ENCODE data around the gene JAZF1.

The JAZF1 gene

GRCh38 chr7:28180031-28180363, 598 bp downstream of the JAZF1 start (continued):
- TF ChIP-seq ZNF8 (CRISPR knock-in tag; IDR thresholded peaks at IDR 0.05) = no peak

DNA sequence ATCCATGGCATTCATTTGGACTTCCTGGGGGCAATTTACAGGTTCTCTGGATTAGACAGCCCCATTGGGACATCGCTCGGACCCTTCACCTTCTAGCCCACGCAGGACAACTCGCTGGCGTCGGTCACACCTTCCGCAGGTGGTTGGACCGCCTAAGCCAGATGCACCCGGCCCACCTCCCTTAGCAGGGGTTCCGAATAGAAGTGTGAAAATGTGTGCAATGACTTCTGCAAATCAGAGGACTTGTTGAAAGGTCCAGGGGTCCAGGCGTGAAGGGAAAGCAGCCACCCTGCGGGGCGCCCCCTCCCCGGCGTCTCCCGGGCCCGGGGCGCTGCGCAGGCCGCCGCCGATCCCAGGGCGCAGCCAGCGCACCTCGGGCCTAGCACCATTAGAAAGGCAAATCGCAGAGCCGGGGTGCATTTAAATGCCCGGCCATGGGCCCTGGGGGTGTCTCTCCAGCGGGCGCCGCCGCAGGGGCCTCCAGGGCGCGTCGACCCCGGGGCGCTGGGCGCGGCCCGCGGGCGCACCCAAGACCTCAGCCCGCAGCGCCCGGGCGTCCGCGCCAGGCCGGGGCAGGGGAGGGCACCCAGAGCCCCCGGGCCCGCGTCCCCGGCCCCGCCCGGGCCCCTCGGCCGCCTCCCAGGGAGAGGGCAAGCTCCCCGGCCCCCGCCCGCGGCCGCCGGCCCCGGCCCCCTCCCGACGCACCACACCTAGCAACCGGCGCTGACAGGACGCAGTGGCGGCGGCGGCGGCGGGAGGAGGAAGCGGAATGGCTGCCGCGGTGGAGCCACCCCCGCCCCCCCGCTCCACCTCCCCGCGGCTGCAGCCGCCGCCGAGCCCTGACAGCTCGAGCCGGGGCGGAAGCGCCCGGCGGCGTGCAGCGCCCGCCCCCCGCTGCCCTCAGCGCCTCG, 1.2 kb downstream of the JAZF1 start:
- TF ChIP-seq ZNF565 (CRISPR knock-in tag; conservative IDR thresholded peaks at IDR 0.05; ENCODE audit: low read depth) (no peak), OSR1 (CRISPR knock-in tag; IDR thresholded peaks at IDR 0.05) (no peak), GLIS3 (CRISPR knock-in tag; IDR thresholded peaks at IDR 0.05) (no peak), ARNTL (CRISPR knock-in tag; IDR thresholded peaks at IDR 0.05; ENCODE audit: borderline replicate concordance, low read depth) (no peak), ISL1 (CRISPR knock-in tag; IDR thresholded peaks at IDR 0.05) (no peak), RARB (CRISPR knock-in tag; IDR thresholded peaks at IDR 0.05) (no peak), ZFP30 (CRISPR knock-in tag; IDR thresholded peaks at IDR 0.05) (no peak), CSRNP3 (CRISPR knock-in tag; IDR thresholded peaks at IDR 0.05) (no peak), TOX (CRISPR knock-in tag; IDR thresholded peaks at IDR 0.05; ENCODE audit: borderline replicate concordance) (no peak), BACH2 (CRISPR knock-in tag; IDR thresholded peaks at IDR 0.05; ENCODE audit: borderline replicate concordance) (no peak), ESRRG (CRISPR knock-in tag; IDR thresholded peaks at IDR 0.05) (no peak), CSDC2 (CRISPR knock-in tag; IDR thresholded peaks at IDR 0.05) (no peak), SNAI2 (CRISPR knock-in tag; IDR thresholded peaks at IDR 0.05) (no peak), ZC3H10 (CRISPR knock-in tag; IDR thresholded peaks at IDR 0.05) (no peak), POU6F1 (CRISPR knock-in tag; IDR thresholded peaks at IDR 0.05; ENCODE audit: borderline replicate concordance, low read depth) (no peak), TCF4 (CRISPR knock-in tag; IDR thresholded peaks at IDR 0.05; ENCODE audit: borderline replicate concordance) (no peak), TSHZ2 (CRISPR knock-in tag; IDR thresholded peaks at IDR 0.05) (no peak), ZNF8 (CRISPR knock-in tag; IDR thresholded peaks at IDR 0.05) (no peak)
- TF ChIP-seq, protein P1, sequence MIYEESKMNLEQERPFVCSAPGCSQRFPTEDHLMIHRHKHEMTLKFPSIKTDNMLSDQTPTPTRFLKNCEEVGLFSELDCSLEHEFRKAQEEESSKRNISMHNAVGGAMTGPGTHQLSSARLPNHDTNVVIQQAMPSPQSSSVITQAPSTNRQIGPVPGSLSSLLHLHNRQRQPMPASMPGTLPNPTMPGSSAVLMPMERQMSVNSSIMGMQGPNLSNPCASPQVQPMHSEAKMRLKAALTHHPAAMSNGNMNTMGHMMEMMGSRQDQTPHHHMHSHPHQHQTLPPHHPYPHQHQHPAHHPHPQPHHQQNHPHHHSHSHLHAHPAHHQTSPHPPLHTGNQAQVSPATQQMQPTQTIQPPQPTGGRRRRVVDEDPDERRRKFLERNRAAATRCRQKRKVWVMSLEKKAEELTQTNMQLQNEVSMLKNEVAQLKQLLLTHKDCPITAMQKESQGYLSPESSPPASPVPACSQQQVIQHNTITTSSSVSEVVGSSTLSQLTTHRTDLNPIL (CRISPR knock-in tag; IDR thresholded peaks at IDR 0.05; ENCODE audit: low read depth) = no peak
- peak; percentile 69 for ATAC-seq

- TF ChIP-seq ISL1 (CRISPR knock-in tag; IDR thresholded peaks at IDR 0.05) (peak; percentile 75), CSRNP3 (CRISPR knock-in tag; IDR thresholded peaks at IDR 0.05) (no peak)
- ATAC-seq = no peak
Measured at GRCh38 chr7:28178599-28178998, 2.0 kb downstream of the JAZF1 start.

- ATAC-seq = no peak
- TF ChIP-seq SNAI2 (CRISPR knock-in tag; IDR thresholded peaks at IDR 0.05) (no peak), RARB (CRISPR knock-in tag; IDR thresholded peaks at IDR 0.05) (no peak), ZNF565 (CRISPR knock-in tag; conservative IDR thresholded peaks at IDR 0.05; ENCODE audit: low read depth) (no peak), TSHZ2 (CRISPR knock-in tag; IDR thresholded peaks at IDR 0.05) (no peak), POU6F1 (CRISPR knock-in tag; IDR thresholded peaks at IDR 0.05; ENCODE audit: borderline replicate concordance, low read depth) (no peak), ZNF8 (CRISPR knock-in tag; IDR thresholded peaks at IDR 0.05) (no peak), ZFP3 (CRISPR knock-in tag; IDR thresholded peaks at IDR 0.05) (no peak), ZFP30 (CRISPR knock-in tag; IDR thresholded peaks at IDR 0.05) (no peak), CSDC2 (CRISPR knock-in tag; IDR thresholded peaks at IDR 0.05) (no peak)
Measured at GRCh38 chr7:28177836-28178235, 2.8 kb downstream of the JAZF1 start.
